B cell (primary cell): ENCODE results near the gene UBE2G2.

Experiments
- CTCF ChIP-seq: fragments of 200-600 bp; IDR thresholded peaks from one replicate; pipeline ENCODE4 v1.8.0; 2022; ENCODE audit warnings: antibody characterized with exemption, mild to moderate bottlenecking
- EZH2 ChIP-seq: IDR thresholded peaks from 2 replicates; pipeline ENCODE4 v1.6.1; 2012; ENCODE audit warnings: borderline replicate concordance, low read depth, mild to moderate bottlenecking, moderate library complexity, low read length; ENCODE audit not compliant: insufficient read depth, poor library complexity, severe bottlenecking

GRCh38 chr21:44817914-44818639, 16.5 kb upstream of the UBE2G2 start, which contains the start of gene SUMO3:
- TF ChIP-seq CTCF = no peak
- TF ChIP-seq EZH2 = no peak
